ENCODE measurements around the gene CERK. TPM values are rescaled to one million over a fixed set of nuclear protein-coding genes. Genes with fewer than 3 reads are reported as not detected.

Gene CERK
- total RNA-seq, 1 experiment from 2014 or later: 11.6 TPM

GRCh38 chr22:46696229-46696518, 41.9 kb downstream of the CERK start:
- Mint-ChIP-seq H3K27ac (ENCODE audit: low read depth, unreplicated experiment) (no peak overlapping the region), H3K36me3 (ENCODE audit: insufficient read depth, unreplicated experiment) (peaks cover 64% of the 10 kb centered on the region), H3K27me3 (ENCODE audit: insufficient read depth, unreplicated experiment) (no peaks in the 10 kb centered on the region), H3K4me1 (ENCODE audit: insufficient read depth, unreplicated experiment) (no peaks in the 10 kb centered on the region), H3K9me3 (ENCODE audit: unreplicated experiment) (no peaks in the 10 kb centered on the region), H3K4me3 (ENCODE audit: unreplicated experiment) (no peak overlapping the region)
- ChIA-PET POLR2A (no interaction called here), CTCF (no interaction called here)
- intact Hi-C loops (cut with micrococcal nuclease): no loop called here
- DNase-seq (ENCODE audit: unreplicated experiment): no peak
- BruUV-seq (replicated peaks): no TSS peak
- TF ChIP-seq, protein P1, sequence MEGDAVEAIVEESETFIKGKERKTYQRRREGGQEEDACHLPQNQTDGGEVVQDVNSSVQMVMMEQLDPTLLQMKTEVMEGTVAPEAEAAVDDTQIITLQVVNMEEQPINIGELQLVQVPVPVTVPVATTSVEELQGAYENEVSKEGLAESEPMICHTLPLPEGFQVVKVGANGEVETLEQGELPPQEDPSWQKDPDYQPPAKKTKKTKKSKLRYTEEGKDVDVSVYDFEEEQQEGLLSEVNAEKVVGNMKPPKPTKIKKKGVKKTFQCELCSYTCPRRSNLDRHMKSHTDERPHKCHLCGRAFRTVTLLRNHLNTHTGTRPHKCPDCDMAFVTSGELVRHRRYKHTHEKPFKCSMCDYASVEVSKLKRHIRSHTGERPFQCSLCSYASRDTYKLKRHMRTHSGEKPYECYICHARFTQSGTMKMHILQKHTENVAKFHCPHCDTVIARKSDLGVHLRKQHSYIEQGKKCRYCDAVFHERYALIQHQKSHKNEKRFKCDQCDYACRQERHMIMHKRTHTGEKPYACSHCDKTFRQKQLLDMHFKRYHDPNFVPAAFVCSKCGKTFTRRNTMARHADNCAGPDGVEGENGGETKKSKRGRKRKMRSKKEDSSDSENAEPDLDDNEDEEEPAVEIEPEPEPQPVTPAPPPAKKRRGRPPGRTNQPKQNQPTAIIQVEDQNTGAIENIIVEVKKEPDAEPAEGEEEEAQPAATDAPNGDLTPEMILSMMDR (IDR thresholded peaks at IDR 0.05; ENCODE audit: unreplicated experiment): no peak

DNA sequence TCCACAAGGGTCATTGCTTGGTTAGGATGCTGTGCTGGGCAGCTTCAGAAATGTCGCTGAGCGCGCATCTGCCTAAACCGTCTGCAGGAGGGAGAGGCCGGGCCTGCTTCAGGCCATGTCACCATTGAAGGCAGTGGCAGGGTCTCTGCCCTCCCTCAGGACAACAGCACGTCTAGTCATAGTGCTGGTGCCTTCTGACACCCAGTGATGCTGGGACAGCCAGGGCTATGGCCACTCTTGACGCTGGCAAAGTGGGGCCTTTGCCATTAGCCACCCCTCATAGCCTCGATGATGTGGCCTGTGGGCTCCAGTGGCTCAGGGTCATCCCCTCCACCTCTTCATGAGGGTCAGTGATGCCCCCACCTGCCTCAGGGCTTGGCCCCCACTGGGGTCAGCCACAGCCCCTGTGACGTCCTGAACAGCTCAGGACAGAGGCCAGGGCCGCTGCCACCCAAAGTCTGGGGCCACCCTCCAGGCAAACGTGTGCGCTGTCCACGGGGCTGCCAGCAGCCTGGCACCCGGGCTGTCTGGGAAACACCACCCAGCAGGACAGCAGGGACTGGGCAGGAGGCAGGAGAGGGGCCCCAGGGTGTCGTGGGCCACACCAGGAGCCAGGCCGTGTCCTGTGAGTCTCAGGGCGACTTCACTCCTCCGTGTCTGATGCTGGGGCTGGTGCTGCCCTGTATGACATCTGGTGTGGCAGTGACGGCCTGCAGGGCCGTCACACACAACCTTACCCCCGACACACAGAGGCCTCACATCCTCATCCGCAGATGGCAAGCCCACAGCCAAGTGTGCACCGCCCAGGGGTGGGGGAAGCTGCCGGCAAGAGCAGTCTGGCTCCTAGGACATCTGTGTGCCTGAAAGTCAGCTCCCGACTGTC, 42.5 kb downstream of the CERK start:
- no peaks in the 10 kb centered on the region for H3K4me1 Mint-ChIP-seq (ENCODE audit: insufficient read depth, unreplicated experiment)
- H3K27me3 Mint-ChIP-seq (ENCODE audit: insufficient read depth, unreplicated experiment): no peaks in the 10 kb centered on the region
- H3K4me3 Mint-ChIP-seq (ENCODE audit: unreplicated experiment): no peak overlapping the region
- intact Hi-C loops (cut with micrococcal nuclease): no loop called here
- H3K27ac Mint-ChIP-seq (ENCODE audit: low read depth, unreplicated experiment): no peak overlapping the region
- no peaks in the 10 kb centered on the region for H3K9me3 Mint-ChIP-seq (ENCODE audit: unreplicated experiment)
- POLR2A ChIA-PET: no interaction called here
- peaks cover 65% of the 10 kb centered on the region for H3K36me3 Mint-ChIP-seq (ENCODE audit: insufficient read depth, unreplicated experiment)
- CTCF ChIA-PET: no interaction called here
- TF ChIP-seq, protein P1 (IDR thresholded peaks at IDR 0.05; ENCODE audit: unreplicated experiment): no peak
- no peak for DNase-seq (ENCODE audit: unreplicated experiment)
- BruUV-seq (replicated peaks): no TSS peak

DNA sequence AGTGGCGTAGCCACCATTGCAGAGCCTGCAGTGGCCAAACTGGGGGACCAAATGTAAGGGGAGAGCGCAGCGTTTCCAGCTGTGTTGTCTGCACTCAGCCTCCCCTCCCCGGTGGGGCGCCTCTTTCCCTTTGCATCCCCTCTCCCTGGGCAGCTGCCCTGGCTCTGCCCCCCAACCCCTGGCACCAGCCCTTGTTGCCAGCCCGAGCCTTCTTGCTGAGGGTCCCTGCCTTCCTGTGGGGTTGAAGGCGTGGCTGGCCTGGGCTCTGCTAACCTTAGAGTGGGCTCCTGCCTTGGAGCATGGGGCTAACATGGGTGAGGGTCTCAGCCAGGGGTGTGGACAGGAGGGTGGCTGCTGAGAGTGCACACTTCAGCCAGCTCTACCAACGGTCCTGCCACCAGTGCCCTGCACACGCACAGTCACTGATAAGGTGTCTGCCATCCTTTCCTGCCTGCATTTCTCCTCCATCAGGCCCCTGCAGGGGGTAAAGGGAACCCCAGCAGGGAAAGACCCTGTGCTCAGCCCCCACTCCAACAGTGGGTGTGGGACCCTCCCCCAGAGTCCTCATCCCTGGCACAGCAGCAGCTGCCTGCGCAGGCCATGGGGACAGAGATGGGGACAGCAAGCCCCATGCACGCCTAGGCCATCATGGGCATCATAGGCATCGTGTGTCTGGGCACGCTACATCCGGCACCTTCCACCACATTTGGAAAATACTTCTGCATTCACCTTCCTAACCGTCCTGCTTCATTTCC, 43.5 kb downstream of the CERK start:
- H3K9me3 Mint-ChIP-seq (ENCODE audit: unreplicated experiment): no peaks in the 10 kb centered on the region
- ChIA-PET CTCF (interaction anchor here (0.6 kb wide), 1 partner anchor 351 kb away, joined by 3 read pairs; no protein-coding TSS in a partner anchor), POLR2A (no interaction called here)
- no peaks in the 10 kb centered on the region for H3K4me1 Mint-ChIP-seq (ENCODE audit: insufficient read depth, unreplicated experiment)
- no peak overlapping the region for H3K27ac Mint-ChIP-seq (ENCODE audit: low read depth, unreplicated experiment)
- intact Hi-C loops (cut with micrococcal nuclease): no loop called here
- DNase-seq (ENCODE audit: unreplicated experiment): no peak
- H3K27me3 Mint-ChIP-seq (ENCODE audit: insufficient read depth, unreplicated experiment): no peaks in the 10 kb centered on the region
- peaks cover 63% of the 10 kb centered on the region for H3K36me3 Mint-ChIP-seq (ENCODE audit: insufficient read depth, unreplicated experiment)
- TF ChIP-seq, protein P1 (IDR thresholded peaks at IDR 0.05; ENCODE audit: unreplicated experiment): no peak
- BruUV-seq (replicated peaks): no TSS peak
- no peak overlapping the region for H3K4me3 Mint-ChIP-seq (ENCODE audit: unreplicated experiment)

DNA sequence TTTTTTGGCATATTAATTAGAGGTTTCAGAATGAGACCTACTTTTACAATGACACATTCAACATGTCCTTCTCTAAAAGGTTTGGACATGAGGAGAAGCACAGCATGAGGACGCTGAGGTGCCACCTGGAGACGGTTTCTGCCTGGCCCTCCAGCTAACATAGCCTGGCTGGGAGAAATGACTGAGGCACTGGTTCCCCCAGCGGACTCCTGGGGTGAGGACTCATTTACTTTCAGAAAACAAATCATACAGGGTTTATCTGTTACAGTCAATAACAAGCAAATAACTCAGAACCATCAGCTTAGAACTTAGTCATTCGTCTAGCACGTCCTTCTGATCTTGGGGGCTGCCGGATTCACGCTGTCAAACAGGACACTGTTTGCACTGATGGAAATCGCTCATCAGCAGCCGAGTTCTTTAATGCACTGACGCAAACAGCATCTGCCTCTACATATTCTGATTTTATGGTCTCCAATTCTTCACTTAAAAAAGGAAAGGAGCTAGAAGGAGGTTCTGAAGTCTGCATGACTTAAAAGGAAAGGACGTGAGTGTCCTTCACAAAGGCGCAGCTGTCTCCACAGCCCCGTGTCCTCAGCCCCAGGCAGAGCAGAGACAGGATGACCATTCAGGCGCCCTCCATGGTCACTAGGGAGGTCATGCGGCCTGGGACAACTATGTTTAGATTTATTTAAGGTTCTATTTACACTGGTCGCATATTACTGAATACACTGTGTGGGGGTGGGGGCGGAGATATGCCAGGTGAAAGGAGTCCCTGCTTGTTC, 44.2 kb downstream of the CERK start:
- intact Hi-C loops (cut with micrococcal nuclease): no loop called here
- Mint-ChIP-seq H3K27ac (ENCODE audit: low read depth, unreplicated experiment) (no peak overlapping the region), H3K4me1 (ENCODE audit: insufficient read depth, unreplicated experiment) (no peaks in the 10 kb centered on the region), H3K27me3 (ENCODE audit: insufficient read depth, unreplicated experiment) (no peaks in the 10 kb centered on the region), H3K4me3 (ENCODE audit: unreplicated experiment) (no peak overlapping the region), H3K9me3 (ENCODE audit: unreplicated experiment) (no peaks in the 10 kb centered on the region), H3K36me3 (ENCODE audit: insufficient read depth, unreplicated experiment) (peaks cover 61% of the 10 kb centered on the region)
- DNase-seq (ENCODE audit: unreplicated experiment): no peak
- ChIA-PET POLR2A (no interaction called here), CTCF (interaction anchor here (0.6 kb wide), 1 partner anchor 350 kb away, joined by 3 read pairs; no protein-coding TSS in a partner anchor)
- TF ChIP-seq, protein P1 (IDR thresholded peaks at IDR 0.05; ENCODE audit: unreplicated experiment): no peak
- BruUV-seq (replicated peaks): no TSS peak

Data from MCF 10A (cell line).